SU-DHL-6 (cell line): ENCODE data around the gene ANKRD49.

ENCODE experiments used
- EZH2phosphoT487 ChIP-seq: fragments of 200-600 bp; sonication (generic), shearing (Covaris generic); conservative IDR thresholded peaks from 2 replicates; pipeline ENCODE4 v1.6.1; 2018; ENCODE audit warnings: mild to moderate bottlenecking, antibody characterized with exemption, low read length, moderate library complexity, mixed read lengths
- TF ChIP-seq, protein P1 (sequence below): fragments of 200-600 bp; sonication (generic); IDR thresholded peaks from one replicate; pipeline ENCODE4 v1.5.1; 2017; ENCODE audit warnings: antibody characterized with exemption, mild to moderate bottlenecking, low read length, moderate library complexity; ENCODE audit not compliant: insufficient read depth, poor library complexity, severe bottlenecking

GRCh38 chr11:94526645-94527438, 33.1 kb downstream of the ANKRD49 start:
- TF ChIP-seq, protein P1, sequence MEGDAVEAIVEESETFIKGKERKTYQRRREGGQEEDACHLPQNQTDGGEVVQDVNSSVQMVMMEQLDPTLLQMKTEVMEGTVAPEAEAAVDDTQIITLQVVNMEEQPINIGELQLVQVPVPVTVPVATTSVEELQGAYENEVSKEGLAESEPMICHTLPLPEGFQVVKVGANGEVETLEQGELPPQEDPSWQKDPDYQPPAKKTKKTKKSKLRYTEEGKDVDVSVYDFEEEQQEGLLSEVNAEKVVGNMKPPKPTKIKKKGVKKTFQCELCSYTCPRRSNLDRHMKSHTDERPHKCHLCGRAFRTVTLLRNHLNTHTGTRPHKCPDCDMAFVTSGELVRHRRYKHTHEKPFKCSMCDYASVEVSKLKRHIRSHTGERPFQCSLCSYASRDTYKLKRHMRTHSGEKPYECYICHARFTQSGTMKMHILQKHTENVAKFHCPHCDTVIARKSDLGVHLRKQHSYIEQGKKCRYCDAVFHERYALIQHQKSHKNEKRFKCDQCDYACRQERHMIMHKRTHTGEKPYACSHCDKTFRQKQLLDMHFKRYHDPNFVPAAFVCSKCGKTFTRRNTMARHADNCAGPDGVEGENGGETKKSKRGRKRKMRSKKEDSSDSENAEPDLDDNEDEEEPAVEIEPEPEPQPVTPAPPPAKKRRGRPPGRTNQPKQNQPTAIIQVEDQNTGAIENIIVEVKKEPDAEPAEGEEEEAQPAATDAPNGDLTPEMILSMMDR: no peak
- TF ChIP-seq EZH2phosphoT487: no peak
